T-helper 2 cell treated with Interferon-gamma antibody and Interleukin-4, amounts not matched to agents 5 μg/mL and 100 μg/mL, for 36 hours (primary cell): ENCODE measurements around the gene HMGB1.

Experiments used
- DNase-seq: peaks from one replicate; pipeline ENCODE4 v3.0.0; 2021; ENCODE audit warnings: low spot score
- H3K27ac Mint-ChIP-seq: one replicate; pipeline ENCODE4 v1.8.0; 2021; ENCODE audit warnings: mild to moderate bottlenecking, mixed read lengths
- H3K27me3 Mint-ChIP-seq: one replicate; pipeline ENCODE4 v1.8.0; 2021; ENCODE audit warnings: low read depth, mixed read lengths
- H3K36me3 Mint-ChIP-seq: one replicate; pipeline ENCODE4 v1.8.0; 2021; ENCODE audit warnings: low read depth, mixed read lengths
- H3K4me1 Mint-ChIP-seq: one replicate; pipeline ENCODE4 v1.8.0; 2021; ENCODE audit warnings: low read depth, mixed read lengths
- H3K4me3 Mint-ChIP-seq: one replicate; pipeline ENCODE4 v1.8.0; 2022; ENCODE audit warnings: mild to moderate bottlenecking, moderate library complexity, mixed read lengths
- H3K9me3 Mint-ChIP-seq: one replicate; pipeline ENCODE4 v1.8.0; 2021; ENCODE audit warnings: mixed read lengths

HMGB1 gene

DNA sequence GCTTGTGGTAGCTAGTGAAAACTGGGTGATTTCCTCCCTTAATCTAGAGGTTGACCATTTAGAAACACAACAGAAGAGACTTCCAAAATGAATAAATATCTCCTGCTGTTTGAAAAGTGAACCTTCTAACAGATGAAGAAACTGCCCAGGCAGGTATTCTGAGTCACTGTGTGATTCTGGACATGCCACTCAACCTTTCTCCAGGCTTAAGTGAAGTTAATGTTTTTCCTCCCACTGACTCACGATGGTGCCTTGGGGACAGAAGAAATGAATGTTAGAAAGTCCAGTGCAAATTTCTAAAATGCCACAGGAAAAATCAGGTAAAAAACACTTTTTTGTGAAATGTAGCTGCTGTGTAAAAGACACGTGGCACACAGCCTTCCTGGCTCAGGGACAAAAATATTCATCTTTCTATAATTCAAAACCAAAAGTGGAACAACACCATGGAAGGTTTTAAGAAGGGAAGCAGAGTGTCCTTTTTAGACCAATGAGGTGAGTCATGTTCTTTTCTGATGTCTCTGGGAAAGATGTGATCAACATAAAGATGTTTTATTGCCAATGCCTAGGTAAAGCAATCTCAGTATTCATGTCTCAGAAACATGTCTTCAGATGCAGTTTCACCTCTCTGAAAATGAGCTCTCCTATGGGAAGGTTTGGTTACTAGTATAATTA, 34.3 kb downstream of the HMGB1 start:
- peak overlapping the region; percentile 0 for H3K4me3 Mint-ChIP-seq
- H3K36me3 Mint-ChIP-seq: no peaks in the 10 kb centered on the region
- DNase-seq: no peak
- no peaks in the 10 kb centered on the region for H3K9me3 Mint-ChIP-seq
- H3K4me1 Mint-ChIP-seq: peaks cover 22% of the 10 kb centered on the region
- H3K27me3 Mint-ChIP-seq: peaks cover 8% of the 10 kb centered on the region
- H3K27ac Mint-ChIP-seq: no peak overlapping the region

DNA sequence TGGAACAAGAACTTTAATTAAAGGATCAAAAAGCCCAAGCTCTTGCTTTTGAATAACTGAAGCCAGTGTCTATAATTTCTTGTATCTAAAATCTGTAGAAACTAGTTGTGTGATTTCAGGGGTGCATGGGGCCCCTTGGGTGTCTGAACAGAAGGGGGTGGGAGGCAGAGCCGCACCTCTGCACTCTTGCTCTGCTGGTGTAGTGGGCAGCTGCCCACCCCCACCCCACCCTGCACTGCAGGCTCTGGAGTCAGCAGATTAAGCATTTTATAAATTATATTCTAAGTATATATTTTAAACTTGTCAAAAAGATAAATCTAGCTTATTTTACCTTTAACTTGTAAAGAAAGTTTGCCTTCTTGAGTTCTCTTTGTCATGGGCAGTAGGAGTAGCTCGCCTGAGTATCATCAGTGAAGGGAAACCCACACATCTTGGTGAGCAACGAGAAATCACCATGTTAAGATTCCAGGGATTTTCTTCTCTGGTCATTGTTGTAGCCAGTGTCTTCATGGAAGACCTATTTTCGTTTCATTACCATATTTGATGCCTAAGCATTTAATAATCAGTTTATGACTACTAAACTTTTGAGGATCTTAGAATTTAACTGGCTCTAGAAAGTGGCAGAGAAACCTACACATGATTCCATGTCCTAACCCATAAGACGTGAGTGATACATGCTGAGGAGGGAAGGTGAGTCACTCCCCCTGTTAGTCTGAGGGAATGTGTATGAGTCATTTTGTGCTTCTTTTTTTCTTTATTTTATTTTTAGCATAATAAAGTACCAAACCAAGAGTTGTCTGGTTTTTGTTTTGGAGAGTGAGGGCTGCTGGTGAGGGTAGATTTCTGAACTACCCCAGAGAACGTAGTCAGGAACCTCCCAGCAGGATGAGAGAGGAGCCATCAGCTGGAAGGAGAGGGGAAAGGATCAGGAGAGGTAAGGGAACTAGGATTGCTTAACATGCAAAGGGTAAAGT, 35.7 kb downstream of the HMGB1 start:
- Mint-ChIP-seq H3K4me3 (peak overlapping the region; percentile 65), H3K27ac (peak overlapping the region; percentile 74), H3K27me3 (peaks cover 2% of the 10 kb centered on the region), H3K4me1 (peaks cover 22% of the 10 kb centered on the region), H3K36me3 (no peaks in the 10 kb centered on the region), H3K9me3 (no peaks in the 10 kb centered on the region)
- DNase-seq: peak; percentile 53

DNA sequence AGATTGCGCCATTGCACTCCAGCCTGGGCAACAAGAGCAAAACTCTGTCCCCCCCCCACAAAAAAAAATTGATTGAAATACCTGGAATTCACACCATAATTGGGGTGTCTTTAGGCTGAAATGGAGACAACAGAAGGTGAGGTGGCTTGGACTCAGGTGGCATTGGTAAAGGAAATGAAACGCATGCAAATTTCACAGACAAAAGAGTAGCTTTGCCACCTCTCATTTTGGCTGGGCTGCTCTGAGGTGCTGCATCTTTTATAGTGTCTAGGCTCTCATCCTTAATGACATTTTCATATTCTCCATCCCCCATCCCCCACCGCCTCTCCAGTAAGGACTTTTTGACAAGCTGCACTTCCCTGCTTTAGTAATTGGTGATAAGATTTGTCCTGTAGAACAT, 36.5 kb downstream of the HMGB1 start:
- Mint-ChIP-seq H3K36me3 (no peaks in the 10 kb centered on the region), H3K4me3 (no peak overlapping the region), H3K4me1 (peaks cover 22% of the 10 kb centered on the region), H3K27ac (no peak overlapping the region), H3K9me3 (no peaks in the 10 kb centered on the region), H3K27me3 (peaks cover 2% of the 10 kb centered on the region)
- DNase-seq: no peak

DNA sequence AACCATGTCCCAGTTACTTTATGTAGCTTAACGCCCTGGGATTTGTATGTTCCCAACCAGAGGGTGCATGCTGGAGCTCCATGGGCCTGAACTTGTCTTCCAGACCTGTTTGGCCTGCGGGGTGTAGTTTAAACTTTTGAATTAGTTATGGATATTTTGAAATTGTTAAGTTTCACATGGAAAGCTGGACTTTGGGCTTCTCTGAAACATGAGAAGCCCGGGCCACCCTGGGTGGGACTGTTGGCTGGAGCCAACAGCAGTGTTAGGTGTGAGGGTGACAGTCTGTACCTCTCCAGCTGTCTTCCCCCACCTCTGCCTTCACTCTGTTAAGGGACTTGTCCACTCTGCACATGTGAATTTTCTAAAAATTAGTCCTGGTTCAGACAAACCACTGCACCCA, 41.8 kb downstream of the HMGB1 start:
- Mint-ChIP-seq H3K36me3 (no peaks in the 10 kb centered on the region), H3K27ac (no peak overlapping the region), H3K27me3 (no peaks in the 10 kb centered on the region), H3K9me3 (no peaks in the 10 kb centered on the region), H3K4me3 (no peak overlapping the region), H3K4me1 (peaks cover 13% of the 10 kb centered on the region)
- DNase-seq: no peak

GRCh38 chr13:30422054-30422839, 43.5 kb downstream of the HMGB1 start, which contains the start of gene UBE2L5:
Gene UBE2L5 (plus strand): TSS chr13:30422493. CDS start chr13:30427991, 5,498 bp downstream.
- H3K4me1 Mint-ChIP-seq: peaks cover 13% of the 10 kb centered on the region
- H3K36me3 Mint-ChIP-seq: no peaks in the 10 kb centered on the region

DNA sequence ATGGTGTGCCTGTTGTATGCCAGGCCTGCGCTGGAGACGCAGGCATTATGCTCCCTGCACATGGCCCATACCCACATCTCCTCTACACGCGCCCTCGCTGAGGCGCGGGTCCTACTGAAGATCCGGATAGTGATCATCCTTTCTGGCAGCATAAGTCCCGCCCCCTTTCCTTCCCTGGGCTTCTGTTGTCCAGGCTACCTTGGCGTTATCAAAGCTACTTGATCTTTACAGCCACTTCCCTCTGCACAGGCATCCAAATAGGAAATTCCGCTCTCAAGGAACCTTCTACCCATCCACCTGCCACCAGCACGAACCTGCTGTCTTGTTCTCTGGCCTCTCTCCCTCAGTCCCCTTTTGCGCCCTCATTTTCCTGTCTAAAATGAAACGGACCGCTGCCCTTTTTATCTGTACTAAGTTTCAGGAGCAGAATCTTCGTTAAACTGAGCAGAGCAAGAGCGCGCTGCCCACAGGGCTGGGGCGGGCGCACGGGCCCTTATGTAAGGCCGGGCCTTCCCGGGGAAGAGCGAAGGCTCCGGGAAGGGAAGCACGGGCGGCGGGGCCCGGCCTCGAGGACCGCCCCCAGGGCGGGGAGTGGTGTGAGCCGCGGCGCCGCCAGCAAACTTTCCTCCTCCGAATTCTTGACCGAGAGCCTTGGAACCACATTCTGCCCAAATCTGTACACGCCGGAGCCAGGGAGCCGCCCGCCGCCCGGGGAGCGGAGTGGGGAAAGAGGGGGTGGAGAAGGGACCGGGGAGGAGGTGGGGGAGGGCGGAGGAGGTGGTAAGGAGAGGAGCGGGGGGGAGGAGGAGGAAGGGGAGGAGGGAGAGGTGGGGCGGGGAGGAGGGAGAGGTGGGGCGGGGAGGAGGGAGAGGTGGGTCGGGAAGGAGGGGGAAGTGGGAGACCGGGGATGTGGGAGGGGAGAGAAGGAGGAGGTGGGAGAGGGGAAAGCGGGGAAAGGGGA, 44.4 kb downstream of the HMGB1 start:
- Mint-ChIP-seq H3K9me3 (no peaks in the 10 kb centered on the region), H3K27ac (peak overlapping the region; percentile 76), H3K4me1 (peaks cover 13% of the 10 kb centered on the region), H3K36me3 (no peaks in the 10 kb centered on the region), H3K27me3 (no peaks in the 10 kb centered on the region), H3K4me3 (peak overlapping the region; percentile 88)
- peak; percentile 53 for DNase-seq

More at GRCh38 chr13:30422054-30422839, 43.5 kb downstream of the HMGB1 start, which contains the start of gene UBE2L5:
- Mint-ChIP-seq H3K27me3 (no peaks in the 10 kb centered on the region), H3K27ac (peak within 1 kb of the TSS; percentile 86), H3K4me3 (peak within 1 kb of the TSS; percentile 88), H3K9me3 (no peaks in the 10 kb centered on the region)
- DNase-seq: peak; percentile 79

- Mint-ChIP-seq H3K27ac (no peak overlapping the region), H3K4me3 (no peak overlapping the region), H3K36me3 (no peaks in the 10 kb centered on the region), H3K9me3 (no peaks in the 10 kb centered on the region), H3K4me1 (peaks cover 23% of the 10 kb centered on the region), H3K27me3 (no peaks in the 10 kb centered on the region)
- DNase-seq: no peak
These were observed 46.8 kb downstream of the HMGB1 start for GRCh38 chr13:30418717-30419459.

- DNase-seq: no peak
- Mint-ChIP-seq H3K4me3 (no peak overlapping the region), H3K9me3 (no peaks in the 10 kb centered on the region), H3K36me3 (no peaks in the 10 kb centered on the region), H3K27me3 (no peaks in the 10 kb centered on the region), H3K27ac (no peak overlapping the region), H3K4me1 (peaks cover 23% of the 10 kb centered on the region)
These were observed 47.5 kb downstream of the HMGB1 start for GRCh38 chr13:30418075-30418716.

DNA sequence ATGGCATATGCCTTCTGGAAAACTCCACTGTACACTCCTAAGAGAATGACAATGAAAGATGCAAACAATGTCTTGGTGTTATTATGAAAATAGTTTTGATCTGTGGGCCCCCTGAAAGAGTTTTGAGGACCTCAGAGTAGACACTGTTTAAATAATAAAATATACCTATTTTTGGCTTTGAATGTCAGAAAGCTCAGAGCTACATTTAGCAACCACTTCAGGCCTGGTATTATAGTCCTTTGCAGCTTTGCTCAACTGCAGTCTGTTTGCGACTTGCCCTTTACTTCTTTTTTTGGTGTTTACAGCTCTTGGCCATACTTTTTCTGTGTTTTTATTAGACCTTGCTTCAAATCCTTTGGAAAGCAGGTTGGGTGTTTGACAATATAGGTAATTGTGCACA, 49.3 kb downstream of the HMGB1 start:
- Mint-ChIP-seq H3K4me1 (peaks cover 22% of the 10 kb centered on the region), H3K4me3 (no peak overlapping the region), H3K27ac (no peak overlapping the region), H3K27me3 (no peaks in the 10 kb centered on the region), H3K36me3 (no peaks in the 10 kb centered on the region), H3K9me3 (no peaks in the 10 kb centered on the region)
- no peak for DNase-seq

DNA sequence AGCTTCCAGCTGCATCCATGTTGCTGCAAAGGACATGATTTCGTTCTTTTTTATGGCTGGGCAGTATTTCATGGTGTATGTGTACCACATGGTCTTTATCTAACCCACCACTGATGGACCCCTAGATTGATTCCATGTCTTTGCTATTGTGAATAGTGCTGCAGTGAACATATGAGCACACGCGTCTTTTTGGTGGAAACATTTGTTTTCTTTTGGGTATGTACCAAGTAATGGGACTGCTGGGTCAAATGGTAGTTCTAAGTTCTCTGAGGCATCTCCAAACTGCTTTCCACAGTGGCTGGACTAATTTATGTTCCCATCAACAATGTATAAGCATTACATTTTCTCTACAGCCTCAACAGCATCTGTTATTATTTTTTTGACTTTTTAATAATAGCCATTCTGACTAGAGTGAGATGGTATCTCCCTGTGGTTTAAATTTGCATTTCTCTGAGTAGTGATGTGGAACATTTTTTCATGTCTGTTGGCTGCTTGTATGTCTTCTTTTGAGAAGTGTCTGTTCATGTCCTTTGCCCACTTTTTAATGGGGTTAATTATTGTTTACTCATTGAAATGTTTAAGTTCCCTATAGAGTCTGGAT, 50.2 kb downstream of the HMGB1 start:
- Mint-ChIP-seq H3K27ac (no peak overlapping the region), H3K9me3 (no peaks in the 10 kb centered on the region), H3K4me1 (peaks cover 14% of the 10 kb centered on the region), H3K36me3 (no peaks in the 10 kb centered on the region), H3K27me3 (no peaks in the 10 kb centered on the region), H3K4me3 (peak overlapping the region; percentile 15)
- no peak for DNase-seq

- no peaks in the 10 kb centered on the region for H3K27me3 Mint-ChIP-seq
- no peaks in the 10 kb centered on the region for H3K9me3 Mint-ChIP-seq
- DNase-seq: no peak
- no peak overlapping the region for H3K4me3 Mint-ChIP-seq
- peaks cover 17% of the 10 kb centered on the region for H3K4me1 Mint-ChIP-seq
- H3K36me3 Mint-ChIP-seq: no peaks in the 10 kb centered on the region
- H3K27ac Mint-ChIP-seq: no peak overlapping the region
These were observed 51.9 kb downstream of the HMGB1 start for GRCh38 chr13:30413842-30414241.

GRCh38 chr13:30412346-30412745, 53.4 kb downstream of the HMGB1 start:
- H3K27me3 Mint-ChIP-seq: no peaks in the 10 kb centered on the region
- no peaks in the 10 kb centered on the region for H3K36me3 Mint-ChIP-seq
- no peak overlapping the region for H3K27ac Mint-ChIP-seq
- no peaks in the 10 kb centered on the region for H3K9me3 Mint-ChIP-seq
- H3K4me3 Mint-ChIP-seq: no peak overlapping the region
- peaks cover 26% of the 10 kb centered on the region for H3K4me1 Mint-ChIP-seq
- no peak for DNase-seq
